ENCODE results near the gene C6orf62.
"Not testable (repeated sequence)": the region's sequence is repeated elsewhere in the genome, so short reads cannot be mapped to it uniquely, and the experiment has no call there.

Gene C6orf62

DNA sequence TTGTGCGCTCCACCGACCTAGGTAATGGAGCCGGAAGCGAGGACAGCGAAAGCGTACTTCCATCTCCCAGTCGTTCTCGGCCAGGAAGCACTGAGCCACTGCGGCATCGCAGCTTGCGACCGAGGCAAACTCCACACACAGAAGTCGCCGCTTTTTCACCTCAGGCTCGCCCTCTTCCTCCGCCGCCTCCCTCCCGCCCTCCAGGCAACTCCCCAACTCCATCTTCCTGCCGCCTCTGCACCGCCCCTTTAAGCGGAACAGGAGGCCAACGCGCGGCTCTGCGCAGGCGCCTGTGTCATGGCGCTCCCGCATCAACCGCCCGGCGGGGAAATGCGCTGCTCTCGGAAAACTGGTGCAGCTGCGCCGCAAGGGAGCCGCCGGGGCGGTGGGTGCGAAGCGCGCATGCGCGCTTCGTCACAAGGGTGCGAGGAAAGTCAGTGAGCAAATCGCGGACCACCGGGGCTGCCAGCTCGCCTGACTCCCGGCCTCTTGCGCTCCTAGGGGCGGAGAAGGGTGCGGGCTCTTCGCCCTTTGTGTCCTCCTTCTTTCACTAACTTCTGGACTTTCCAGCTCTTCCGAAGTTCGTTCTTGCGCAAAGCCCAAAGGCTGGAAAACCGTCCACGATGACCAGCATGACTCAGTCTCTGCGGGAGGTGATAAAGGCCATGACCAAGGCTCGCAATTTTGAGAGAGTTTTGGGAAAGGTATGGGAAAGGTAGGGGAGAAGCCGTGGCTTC, 52.1 kb downstream of the C6orf62 start, which contains the start of the genes ACOT13 and TDP2:
Gene ACOT13, plus strand, starts transcription at position 437 of the 737 bp plus-strand sequence. Its CDS starts 187 bp downstream, at position 624.
Gene TDP2, minus strand, starts transcription at position 259 of the 737 bp plus-strand sequence. Its CDS starts 37 bp downstream, at position 222.
- peak; percentile 93 for DNase-seq

DNA sequence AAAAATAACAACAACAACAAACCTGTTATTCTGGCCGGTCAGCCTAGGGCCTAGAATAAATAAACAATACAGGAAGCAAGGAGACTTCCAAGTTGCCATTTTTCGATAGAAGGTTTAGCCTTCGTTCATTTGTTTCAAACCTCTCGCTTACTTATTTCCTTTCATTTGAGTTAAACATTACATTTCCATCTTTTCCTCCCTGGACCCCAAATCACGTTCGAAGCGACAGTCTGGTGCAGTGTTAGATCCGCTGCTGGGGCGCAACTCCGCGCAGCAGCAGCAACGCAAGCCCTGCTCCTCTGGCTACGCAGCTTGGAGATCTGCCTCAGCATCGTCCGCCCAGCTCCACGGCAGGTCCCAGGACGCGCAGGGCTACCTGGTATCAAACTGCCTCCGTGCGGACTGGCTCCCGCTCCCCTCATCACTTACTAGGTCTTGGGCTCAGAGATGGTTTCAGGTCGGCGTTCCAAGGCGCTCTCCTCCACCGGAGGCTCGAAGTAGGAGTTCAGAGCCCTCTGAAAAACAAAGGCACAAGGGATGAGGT, 52.8 kb downstream of the C6orf62 start:
- DNase-seq = peak; percentile 21

DNA sequence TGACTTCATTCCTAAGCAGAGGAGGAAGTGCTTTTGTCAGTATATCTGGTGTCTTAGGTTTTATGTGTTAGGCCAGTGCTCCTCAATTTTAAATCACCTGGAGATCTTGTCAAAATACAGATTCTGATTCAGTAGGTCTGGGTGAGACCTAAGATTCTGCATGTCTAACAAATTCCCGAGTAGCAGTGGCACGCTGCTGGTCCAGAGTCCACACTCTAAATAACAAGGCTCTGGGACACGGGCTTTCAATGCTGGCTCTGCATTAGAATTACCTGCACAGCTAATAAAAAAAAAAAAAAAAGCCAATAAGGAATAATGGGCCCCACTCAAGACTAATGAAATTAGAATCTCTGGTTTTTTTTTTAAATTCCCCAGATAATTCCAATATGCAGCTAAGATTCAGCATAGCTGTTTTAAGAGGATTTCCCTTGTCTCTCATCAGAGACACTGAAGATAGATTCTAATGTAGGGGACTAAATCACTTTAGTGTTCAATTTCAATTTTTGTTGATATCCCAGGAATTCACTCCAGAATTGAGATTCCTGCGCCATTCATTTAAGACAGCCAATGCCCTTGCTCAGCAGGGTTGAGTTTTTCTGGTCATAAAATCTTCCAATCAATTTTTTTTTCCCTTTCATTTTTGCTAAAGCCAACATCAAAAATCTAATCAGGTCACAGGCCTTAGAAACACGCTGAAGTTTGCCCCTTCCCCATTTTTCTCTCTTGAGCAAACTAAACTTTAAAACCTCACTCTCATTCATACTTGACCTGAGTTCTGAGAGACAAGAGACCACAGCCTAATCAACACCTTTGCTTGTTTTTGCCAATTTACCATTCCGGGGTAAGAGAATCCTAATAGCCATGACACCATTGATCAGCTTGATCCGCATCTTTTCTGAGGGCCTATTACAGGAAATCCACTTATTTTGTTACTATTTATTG, 54.6 kb downstream of the C6orf62 start:
- DNase-seq = no peak

DNA sequence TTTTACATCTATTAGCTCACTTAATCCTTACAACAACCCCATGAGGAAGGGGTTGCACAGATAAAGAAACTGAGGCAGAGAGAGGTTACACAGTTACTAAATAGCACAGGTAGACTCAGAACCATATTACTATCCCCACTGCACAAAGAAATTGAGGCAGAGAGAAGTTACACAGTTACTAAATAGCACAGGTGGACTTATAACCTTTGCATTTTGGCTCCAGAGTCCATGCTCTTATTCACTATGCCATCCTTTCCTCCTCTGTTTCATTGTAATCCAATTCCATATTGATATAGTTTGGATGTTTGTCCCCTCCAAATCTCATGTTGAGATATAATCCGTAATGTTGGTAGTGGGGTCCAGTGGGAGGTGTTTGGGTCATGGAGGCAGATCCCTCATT, 55.8 kb downstream of the C6orf62 start:
- no peak for DNase-seq

DNA sequence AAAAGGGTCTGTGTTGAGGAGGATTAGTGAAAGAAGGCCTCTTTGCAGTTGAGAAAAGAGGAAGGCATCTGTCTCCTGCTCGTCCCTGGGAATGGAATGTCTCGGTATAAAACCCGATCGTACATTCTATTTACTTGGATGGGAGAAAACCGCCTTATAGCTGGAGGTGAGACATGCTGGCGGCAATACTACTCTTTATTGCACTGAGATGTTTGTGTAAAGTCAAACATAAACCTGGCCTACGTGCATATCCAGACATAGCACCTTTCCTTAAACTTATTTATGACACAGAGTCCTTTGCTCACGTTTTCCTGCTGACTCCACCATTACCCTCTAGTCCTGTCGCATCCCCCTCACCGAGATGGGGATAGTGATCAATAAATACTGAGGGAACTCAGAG, 56.7 kb downstream of the C6orf62 start:
- DNase-seq = no peak

DNA sequence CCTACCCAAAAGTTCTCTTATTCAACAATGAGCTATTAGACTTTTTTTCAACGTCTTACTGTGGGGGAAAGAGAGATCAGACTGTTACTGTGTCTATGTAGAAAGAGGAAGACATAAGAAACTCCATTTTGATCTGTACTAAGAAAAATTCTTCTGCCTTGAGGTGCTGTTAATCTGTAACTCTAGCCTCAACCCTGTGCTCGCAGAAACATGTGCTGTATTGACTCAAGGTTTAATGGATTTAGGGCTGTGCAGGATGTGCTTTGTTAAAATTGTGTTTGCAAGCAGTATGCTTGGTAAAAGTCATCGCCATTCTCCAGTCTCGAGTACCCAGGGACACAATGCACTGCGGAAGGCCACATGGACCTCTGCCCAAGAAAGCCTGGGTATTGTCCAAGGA, 57.2 kb downstream of the C6orf62 start:
- DNase-seq = not testable (repeated sequence)

DNA sequence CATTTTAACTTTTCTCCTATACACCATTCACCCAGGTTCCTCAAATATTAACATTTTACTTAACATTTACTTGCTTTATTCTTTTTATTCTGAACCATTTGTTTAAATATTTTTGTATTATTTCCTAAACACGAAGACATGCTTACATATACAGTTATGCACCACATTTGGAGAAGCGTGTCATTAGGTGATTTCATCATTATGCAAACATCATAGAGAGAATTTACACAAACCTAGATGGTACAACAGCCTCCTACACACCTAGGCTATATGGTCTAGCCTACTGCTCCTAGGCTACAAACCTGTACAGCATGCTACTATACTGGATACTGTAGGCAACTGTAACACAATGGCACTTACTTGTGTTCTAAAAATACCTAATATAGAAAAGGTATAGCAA, 58.8 kb downstream of the C6orf62 start:
- DNase-seq = no peak

DNA sequence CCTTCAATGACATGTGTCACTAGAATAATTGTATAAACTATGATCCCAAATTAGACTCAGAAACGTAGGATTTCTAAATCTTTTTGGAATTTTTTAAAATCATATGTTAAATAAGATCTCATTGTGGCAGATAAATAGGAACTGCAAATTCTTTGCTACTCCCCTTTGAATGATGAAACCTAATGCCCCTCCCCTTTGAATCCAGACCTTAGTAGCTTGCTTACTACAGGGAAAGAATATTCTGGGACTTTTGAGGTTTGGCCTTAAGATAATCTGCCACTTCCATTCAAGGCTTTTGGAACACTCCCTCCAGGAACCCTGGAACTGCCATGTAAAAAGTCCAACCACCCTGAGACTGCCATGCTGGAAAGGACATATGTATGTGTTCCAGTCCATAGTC, 59.4 kb downstream of the C6orf62 start:
- no peak for DNase-seq

DNA sequence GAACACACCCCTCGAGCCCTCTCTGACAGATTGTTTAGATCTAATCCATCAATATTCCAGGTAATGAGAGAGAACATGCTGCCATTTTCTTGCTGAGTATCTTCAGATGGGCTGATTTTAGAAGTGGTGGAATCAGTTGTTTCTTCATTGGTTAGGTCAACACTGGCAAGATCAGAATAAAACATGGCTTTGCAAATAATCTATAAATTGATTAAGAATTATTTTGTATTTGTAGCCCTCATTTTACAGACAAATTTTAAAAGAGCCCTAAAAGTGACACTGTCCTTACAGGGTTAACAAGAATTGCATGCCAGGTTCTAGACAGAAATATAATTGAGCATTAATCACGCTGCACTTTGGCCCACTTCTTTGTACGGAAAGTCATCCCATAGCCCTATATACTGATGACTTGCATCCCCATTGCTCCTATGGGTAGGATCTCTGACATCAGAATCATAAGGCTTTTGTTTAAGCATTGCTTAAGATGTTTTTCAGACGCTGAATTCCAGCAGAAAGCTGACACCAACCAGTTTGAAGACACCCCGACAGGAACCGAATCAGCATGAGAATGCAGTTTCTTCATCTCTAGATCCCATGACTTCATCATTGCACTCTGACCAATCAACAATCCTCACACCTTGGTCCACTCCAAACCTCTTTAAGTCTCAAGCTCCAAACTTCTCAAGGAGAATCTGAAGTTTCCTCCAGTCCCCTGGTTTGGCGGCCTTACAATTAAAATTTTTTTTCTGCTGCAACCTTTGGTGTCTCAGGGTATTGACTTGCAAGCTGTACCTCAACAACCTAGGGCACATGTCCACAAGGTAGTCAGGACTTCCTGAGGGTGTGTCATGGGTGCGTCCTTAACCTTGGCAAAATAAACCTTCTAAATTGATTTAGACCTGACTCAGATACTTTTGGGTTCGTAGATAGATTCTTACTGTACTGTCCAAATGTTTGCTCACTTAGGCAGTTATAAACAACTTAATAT, 60.1 kb downstream of the C6orf62 start:
- DNase-seq = no peak

DNA sequence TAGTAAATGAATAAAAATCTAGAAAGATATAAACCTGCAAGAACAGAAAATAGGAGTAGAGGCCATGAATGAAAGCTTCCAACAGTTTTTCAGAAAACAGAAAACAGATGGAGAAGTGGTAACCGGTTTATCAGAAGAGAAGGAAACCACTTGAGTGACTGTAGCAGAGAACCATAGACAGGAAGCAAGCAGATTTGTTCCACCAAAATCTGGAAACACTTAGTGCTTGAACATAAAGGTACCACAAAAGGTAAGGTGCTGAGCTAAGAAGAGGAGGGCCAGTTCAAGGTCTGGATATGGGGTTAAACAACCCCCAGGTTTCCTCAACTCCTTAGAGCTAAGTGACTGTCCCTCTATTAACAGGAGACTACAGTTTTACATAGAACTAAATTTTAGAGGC, 63.7 kb downstream of the C6orf62 start:
- DNase-seq = no peak

Measured in activated T-cell treated with anti-CD3 and anti-CD28 coated beads for 4 hours (primary cell).